Measurements from ENCODE around the gene CD40.
A peak's percentile ranks its signal among the peaks of the same experiment; 100 is the strongest.

The CD40 gene

DNA sequence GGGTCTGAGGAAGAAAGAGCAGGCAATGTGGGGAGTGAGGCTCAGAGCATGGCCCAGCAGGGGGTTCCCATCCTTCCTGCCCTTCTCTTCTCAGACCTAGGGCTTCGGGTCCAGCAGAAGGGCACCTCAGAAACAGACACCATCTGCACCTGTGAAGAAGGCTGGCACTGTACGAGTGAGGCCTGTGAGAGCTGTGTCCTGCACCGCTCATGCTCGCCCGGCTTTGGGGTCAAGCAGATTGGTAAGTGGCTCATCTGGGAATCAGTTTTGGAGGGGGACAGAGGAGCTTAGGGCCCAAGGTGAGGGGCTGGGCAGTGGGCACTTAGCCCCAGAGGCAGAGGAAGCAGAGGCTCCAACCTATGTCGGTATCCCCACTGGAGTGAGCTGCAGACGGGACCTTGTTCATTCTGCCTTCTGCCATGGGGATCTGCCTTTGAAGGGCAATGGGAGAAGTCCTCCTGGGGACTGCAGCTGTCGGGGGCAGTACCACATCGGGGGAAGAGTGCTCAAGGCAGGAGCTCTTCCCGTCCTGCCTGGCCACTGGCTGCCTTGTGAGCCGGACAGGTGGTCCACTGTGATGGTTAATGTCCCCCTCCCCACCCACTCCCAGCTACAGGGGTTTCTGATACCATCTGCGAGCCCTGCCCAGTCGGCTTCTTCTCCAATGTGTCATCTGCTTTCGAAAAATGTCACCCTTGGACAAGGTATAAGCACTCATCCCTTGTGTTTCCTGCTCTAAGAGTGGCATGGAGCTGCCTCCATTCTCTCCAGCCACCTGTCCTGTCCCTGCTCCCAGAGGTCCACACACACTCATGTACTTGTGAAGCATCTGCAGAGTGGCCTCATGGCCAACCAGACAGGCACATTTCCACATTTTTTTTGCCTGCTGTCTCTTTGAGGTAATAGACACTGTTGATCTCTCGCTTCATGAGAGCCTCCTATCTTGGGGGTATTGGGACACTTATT lies 4.7 kb downstream of the CD40 start:
- no peak for DNase-seq (ENCODE audit: low spot score)

DNA sequence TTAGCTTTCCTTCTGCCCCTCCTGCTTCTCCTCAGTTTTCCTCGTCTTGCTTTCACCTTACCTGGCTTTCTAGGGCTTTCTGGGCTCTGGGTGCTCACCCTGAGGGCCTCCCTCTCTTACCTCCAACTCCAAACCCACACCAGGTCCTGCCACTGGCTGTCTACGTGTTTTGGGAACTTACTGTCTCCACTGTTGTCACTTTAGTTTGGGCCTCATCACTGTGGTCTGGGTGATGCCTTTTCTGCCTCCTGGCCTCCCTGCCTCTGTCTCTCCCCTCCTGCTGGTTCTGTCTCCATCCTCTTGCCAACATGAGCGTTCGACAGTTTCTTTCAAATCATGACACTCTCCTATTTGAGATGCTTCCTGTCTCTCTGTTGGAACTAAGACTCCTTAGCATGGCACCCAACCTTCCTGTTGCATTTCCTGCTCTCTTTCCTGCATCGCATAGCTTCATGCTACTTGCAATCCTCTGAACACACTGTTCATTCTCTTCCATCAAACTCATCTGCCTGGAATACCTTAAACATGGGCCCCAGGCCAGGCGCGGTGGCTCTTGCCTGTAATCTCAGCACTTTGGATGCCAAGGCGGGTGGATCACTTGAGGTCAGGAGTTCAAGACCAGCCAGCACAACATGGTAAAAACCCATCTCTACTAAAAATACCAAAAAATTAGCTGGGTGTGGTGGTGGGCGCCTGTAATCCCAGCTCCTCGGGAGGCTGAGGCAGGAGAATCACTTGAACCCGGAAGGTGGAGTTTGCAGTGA lies 5.5 kb downstream of the CD40 start:
- DNase-seq (ENCODE audit: low spot score) = no peak

DNA sequence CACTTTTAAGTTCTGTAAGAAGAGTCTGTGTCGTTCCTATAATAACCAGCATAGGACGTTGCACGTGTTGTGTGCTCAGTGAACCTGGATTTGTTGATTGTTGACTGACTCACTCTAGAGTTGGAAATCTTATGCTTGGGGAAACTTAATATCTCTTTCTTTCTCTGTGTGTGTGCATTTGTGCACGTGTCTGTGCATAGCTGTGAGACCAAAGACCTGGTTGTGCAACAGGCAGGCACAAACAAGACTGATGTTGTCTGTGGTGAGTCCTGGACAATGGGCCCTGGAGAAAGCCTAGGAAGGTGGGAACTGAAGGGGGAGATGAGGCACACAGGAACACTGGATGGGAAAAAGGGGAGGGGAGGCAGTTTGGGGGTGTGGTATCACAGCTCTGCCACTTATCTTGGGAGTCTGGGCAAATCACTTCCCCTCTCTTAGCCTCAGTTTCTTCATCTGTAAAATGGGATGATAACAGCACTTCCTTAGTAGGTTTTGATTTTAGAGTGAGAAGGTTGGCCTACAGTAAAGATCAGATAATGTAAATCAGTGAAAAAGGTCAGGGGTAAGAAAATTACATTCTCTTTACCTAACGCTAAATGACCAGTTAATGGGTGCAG lies 8.4 kb downstream of the CD40 start:
- DNase-seq (ENCODE audit: low spot score) = no peak

DNA sequence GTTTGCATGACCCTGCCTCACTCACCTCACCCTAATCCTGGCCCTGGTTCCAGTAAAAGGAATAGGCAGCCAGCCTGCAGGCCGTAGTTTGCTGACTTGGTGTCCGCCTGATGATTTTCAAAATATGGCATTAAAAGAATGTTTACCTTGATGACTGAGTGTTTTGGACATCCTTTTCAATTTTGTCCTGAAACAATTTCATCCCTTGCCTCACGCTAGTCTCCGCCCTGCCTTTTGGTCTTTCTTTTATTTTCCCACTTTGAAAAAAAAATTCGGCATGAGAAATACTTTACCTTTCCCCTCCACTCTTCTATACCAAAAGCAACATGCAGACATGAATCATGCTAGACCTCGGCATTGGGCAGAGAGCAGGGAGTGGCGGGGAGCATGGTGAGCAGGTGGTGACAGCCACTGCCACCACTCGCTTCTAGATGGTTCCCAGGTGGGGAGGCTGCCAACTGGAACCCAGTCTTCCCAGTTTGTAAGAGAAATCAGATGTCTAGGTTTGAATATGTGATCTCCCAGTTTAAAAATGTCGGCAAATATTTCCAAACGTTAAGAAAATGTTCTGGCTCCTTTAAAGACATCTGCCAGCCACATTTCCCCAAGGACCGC lies 9.4 kb downstream of the CD40 start:
- no peak for DNase-seq (ENCODE audit: low spot score)

DNA sequence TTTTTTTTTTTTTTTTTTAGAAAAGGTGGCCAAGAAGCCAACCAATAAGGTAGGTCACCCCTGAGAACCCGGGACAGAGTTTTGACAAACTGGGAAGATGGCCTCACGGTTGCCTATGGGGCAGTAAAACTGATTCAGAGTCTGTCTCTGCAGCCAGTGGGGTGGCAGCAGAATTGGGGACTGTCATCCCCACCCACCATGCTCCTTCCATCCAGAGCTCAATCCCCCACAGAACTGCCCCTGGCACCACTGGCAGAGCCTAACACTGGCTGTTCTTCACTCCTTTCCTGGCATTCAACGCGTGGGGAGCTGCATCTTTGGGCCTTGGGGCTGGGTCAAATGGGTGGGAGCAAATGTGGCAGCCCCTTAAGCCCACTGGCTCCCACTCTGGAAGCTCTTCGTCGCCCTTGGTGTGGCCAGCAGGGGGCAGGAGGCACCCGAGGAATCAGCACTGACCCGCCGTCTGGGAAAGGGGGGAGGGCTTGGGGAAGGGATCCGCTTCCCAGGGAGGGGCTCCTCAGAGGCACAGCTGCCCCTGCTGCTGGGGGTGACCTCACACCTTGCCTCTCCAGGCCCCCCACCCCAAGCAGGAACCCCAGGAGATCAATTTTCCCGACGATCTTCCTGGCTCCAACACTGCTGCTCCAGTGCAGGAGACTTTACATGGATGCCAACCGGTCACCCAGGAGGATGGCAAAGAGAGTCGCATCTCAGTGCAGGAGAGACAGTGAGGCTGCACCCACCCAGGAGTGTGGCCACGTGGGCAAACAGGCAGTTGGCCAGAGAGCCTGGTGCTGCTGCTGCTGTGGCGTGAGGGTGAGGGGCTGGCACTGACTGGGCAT lies 10.4 kb downstream of the CD40 start:
- DNase-seq (ENCODE audit: low spot score) = no peak

DNA sequence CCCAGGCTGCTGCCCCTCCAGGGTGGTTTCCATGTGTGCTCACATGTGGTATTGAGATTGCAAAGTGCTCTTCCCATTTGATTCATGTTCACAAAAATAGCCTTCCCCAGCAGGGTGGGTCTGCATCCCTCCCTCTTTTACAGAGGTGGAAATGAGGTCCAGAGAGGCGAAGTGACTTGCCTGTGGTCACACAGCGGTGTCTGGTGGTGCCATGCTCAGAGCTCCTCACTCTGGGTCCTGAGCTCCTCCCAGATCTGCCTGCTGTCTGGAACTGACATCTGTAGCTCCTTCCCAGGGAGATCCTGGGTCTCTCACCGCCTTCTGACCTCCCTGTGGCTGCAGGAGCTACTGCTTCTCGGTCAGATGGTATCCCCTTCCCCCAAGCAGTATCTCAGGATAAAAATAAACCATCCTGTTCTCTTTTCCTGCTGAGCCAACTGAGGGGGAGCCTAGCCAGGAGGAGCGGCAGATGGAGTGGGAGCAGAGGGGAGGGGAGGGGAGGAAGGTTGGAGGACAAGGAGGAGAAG lies 11.9 kb downstream of the CD40 start:
- DNase-seq (ENCODE audit: low spot score) = no peak

DNA sequence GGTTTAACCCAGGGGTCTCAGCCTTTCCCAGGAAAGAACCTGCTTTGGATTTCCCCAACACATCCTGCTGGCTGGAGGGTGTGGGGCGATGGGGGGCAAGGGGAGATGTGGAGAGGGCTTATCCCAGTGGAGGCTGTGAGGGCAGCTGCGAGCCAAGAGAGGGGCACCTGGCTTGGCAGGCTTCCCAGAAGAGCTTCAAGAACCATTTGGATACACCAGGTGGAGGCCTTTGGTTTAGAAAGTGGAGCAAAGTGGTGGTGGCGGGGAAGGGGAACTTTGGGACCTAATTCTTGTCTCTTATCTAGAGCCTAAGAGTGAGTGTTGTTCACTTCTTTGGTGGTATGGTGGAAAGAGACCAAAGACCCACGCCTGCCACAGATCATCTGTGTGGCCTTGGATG lies 12.4 kb downstream of the CD40 start:
- no peak for DNase-seq (ENCODE audit: low spot score)

DNA sequence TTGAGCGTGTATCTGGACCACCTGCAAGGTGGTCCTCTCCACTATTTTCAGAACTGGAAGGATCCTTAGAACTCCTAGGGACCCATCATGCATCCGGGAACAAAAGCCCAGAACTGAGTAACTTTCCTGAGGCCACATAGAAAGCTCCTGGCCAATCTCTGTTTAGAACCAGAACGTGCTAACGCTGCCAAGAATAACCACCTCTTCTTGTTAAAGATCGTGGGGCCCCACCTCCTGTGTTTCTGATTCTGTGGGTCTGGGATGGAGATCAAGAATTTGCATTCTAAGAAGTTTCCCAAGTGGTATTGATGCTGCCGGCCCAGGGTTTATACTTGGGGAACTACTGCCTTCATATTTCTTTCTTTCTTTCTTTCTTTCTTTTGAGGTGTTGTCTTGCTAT lies 13.3 kb downstream of the CD40 start:
- DNase-seq (ENCODE audit: low spot score) = no peak

DNA sequence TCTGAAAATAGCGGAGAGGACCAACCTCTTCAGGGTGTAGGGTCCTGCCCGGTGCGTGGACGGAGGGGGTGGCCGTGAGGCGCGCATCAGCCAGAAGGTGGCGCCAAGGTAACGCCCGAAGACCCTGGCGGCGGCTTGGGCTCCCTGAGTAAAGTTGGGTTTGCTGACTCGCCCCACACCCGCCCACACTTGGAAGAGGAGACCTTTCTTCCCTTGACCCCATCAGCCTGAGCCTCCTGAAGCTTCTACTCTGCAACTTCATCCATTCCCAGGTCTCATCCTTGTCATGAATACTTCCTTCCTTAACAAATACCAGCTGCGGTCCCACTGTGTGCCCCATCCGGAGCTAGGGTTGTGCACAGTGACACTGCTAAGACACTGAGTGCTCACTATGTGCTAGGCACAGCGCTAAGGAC lies 14.6 kb downstream of the CD40 start:
- DNase-seq (ENCODE audit: low spot score) = peak; percentile 14

DNA sequence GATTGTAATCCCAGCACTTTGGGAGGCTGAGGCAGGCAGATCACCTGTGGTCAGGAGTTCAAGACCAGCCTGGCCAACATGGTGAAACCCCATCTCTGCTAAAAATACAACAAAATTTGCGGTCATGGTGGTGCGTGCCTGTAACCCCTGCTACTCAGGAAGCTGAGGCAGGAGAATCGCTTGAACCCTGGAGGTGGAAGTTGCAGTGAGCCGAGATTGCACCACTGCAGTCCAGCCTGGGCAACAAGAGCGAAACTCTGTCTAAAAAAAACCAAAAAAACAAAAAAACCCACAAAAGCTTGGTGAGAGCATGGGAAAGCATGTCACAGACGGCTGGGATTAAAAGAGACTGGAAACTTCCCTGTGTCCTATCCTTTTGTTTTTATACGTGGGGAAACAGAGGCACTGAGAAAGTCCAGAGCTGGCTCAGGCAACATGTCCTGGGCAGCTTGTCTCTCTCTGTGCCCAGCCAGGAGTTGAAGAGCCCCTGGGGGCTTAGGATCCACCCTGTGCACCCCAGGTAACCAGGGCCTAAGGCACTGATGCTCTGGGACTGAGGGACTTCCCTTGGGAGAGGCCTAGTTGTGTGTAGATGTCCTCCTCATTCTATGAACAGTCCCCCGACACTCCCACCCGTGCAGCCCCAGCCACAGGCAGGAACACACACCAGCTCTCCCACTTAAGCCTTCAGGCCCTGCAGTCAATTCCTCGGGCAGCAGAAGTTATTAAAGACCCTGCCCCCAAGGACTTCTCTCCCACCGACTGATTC lies 16.0 kb downstream of the CD40 start:
- no peak for DNase-seq (ENCODE audit: low spot score)

DNA sequence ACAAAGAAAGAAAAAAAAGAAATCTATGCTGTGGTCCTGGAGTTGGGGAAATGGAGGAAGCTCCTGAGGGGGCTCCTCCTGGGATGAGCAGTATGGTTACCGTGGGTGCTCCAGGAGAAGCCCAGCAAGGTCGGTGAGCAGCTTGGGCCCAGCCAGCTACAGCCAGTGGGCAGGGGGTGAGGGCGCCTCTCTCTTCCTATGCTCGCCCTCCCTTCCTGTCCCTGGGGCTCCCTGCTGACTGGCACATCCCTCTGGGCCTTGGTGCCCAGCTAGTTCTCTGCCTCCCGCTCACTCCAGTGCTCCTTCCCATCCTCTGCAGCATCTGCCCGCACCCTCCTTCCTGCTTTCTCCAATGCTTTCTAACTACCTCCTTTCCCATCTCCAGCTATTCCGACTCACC lies 16.6 kb downstream of the CD40 start:
- DNase-seq (ENCODE audit: low spot score) = no peak

DNA sequence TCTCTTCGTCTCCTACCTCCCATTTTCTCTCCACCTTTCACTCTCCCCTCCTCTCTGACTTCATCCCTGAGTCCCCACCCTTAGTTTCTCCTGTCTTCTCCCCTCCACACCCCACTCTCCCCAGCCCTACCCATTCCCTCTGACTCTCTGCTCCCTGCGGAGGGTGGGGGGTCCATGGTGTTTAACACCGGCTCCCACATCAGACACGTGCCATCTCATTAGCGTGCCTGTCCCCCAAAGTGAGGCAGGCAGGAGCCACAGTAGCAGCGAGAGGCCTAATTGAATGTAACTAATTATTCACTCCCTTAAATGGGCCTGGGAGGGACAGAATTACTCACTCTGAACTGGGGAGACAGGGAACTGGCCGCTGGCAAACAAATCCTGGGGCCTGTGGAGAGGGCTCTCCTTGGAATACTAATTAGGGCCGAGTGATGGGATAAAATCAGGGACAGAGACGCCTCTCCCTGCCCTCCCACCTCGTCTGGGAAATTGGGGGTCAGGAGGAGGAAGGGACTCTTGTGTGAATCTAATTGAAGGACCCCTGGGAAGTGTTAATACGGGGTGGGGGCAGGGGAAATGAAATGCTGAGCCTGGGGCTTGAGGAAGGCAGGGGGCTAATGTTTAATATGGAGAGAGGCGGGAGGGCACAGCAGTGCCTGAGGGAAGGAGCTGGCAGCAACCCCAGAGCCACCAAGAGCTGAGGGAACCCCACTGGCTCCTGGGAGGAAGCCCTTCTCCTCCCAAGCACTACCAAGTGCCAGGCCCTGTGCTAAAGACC lies 17.9 kb downstream of the CD40 start:
- DNase-seq (ENCODE audit: low spot score) = no peak

DNA sequence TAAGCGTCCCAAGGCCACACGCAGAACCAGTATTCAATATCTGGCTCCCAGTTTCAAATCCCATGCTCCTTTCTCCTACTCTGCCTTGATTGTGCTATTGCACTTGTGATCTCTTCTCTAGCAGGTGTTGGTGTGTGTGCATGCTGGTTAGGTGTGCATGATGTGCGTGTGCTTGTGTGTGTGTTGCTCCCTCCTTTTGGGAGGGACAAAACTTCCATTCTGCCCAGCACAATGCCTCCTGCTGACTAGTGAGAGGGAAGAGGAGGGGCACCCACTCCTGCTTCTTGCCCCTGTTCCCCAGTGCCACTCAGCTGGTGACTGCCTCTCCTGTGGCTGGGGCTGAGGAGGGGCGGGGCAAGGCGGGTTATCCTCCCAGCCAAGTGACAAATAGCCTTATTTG lies 19.7 kb downstream of the CD40 start:
- no peak for DNase-seq (ENCODE audit: low spot score)

DNA sequence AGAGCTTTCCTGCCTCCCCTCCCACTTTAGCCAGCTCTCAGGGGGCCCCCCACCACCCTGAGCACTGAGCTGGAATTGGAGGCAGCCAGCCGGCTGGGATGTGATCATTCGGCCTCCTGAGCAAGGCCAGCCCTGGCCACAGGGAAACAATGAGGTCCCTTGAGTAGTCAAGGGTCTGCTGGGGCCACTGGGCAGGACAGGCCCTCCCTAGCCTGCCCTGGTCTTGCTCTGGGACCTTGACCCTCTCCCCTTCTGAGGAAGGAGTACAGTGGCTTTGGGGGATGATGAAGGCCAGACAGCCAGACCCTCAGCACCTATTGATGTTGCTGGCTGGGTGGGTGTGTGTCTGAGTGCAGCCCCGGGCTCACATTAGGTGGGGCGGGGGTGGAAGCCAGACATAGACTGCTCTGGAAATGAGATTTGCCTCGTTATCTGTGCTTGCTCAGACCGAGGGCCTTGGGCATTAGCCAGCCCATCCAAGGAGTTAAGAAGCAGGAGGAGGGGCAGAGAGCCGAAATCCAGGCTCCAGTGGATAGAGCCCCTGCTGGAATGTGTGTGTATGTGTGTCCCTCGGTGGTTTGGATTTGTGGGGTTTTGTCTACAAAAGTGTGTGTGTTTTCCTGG lies 21.3 kb downstream of the CD40 start:
- DNase-seq (ENCODE audit: low spot score) = no peak

DNA sequence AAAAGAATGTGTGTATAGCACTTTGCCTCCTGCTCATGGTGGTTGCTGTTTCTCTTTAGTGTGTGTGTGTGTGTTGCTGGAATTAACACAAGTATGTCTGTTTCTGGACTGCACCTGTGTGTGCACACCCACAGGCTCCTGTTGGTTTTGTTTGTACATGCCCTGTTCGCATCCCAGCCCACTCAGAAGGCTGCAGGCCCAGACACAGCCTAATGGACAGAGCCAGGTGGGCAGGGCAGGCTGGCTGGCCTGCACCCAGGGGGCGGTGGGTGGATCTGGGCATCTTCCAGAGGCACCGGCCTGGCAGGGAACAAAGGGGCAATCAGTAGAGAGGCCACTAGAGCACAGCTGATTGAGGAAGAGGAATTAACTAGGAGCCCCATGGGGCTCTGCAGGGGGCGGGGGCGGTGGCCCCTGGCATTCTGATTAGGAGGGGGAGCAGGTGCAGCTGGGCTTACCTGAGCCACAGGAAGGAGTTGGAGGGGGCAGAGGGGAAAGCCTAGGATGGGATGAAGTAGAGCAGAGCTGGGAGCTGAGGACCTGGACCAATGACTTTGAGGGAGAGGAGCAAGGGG lies 21.9 kb downstream of the CD40 start:
- DNase-seq (ENCODE audit: low spot score) = no peak

DNA sequence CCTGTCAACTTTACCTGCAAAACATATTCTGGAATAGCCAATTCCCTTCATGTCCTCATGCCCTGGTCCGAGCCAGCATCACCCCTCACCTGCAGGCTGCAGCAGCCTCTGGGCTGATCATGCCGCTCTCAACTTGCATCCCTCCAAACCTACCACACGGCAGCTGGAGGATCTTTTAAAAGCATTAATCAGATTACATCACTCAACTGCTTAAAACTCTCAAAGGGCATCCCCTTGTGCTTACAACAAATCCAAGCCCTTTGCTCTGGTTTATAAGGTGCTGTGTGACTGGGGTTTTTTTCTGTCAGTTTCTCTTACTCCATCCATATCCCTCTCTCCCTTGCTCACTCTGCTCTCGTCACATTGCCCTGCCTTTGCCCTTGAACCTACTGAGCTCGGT lies 24.0 kb downstream of the CD40 start:
- no peak for DNase-seq (ENCODE audit: low spot score)

DNA sequence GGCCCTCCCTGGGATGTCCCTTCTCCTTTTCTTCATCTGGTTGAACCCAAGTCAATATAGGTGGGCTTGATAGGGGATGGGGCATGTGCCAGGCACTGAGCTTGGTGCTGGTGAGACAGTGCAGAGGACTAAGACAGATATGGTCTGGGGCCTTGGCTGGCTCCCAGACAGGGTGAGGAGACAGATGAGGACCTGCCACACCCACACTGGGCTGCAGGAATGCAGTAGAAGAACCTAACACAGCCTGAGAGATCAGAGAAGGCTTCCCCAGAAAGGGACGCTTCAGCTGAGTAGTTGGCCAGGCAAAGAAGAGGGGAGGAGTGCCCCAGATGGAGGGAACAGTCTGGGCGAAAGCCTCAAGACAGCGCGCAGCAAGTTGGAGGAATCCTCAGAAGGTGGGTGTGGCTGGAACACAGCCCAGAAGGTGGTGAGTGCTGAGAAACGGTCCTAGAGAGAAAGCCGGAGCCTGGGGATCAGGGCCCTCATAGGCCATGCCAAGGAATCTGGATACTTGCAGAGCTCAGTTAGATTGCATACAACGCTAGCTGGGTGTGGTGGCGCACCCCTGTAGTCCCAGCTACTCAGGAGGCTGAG lies 26.4 kb downstream of the CD40 start:
- DNase-seq (ENCODE audit: low spot score) = no peak

DNA sequence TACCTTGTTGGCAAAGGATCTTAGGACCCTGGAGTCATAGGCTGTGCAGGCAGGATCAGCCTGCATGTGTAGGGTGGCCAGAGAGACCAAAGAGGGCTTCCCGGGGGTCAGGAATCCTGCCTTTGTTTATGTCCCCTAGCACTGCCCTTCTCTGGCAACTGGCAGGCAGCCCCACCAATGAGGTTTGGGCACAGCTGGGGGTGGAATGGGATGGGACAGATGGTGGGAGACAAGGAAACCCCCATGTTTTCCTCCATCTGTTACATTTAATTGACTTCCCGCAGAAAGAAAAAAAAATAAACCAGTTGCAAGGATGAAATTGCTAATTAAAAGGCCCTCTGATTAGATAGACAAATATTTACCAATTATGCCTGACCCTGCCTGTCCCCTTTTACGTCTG lies 27.6 kb downstream of the CD40 start:
- DNase-seq (ENCODE audit: low spot score) = no peak
